BLaER1 treated with 17β-estradiol and CSF1 and Interleukin-3, amounts not matched to agents 10 nM and 100 nM (cell line): ENCODE results near the gene LINC00305.

Source experiments
- H3K27ac ChIP-seq, 11 experiments: shearing (Covaris generic); formaldehyde crosslinking; 2 replicates each; pipeline ENCODE4 v1.8.1; 2022
- H3K27me3 ChIP-seq, 11 experiments: shearing (Covaris generic); formaldehyde crosslinking; 2 replicates each; pipeline ENCODE4 v1.8.1; 2022
- H3K36me3 ChIP-seq, 11 experiments: shearing (Covaris generic); formaldehyde crosslinking; 2 replicates each; pipeline ENCODE4 v1.8.1; 2022
- H3K4me1 ChIP-seq, 10 experiments: shearing (Covaris generic); formaldehyde crosslinking; 2 replicates each; pipeline ENCODE4 v1.8.1; 2022
- H3K4me2 ChIP-seq, 11 experiments: shearing (Covaris generic); formaldehyde crosslinking; 2 replicates each; pipeline ENCODE4 v1.8.1; 2022
- H3K4me3 ChIP-seq, 10 experiments: shearing (Covaris generic); formaldehyde crosslinking; 2 replicates each; pipeline ENCODE4 v1.8.1; 2022
- H3K9ac ChIP-seq, 11 experiments: shearing (Covaris generic); formaldehyde crosslinking; 2 replicates each; pipeline ENCODE4 v1.8.1; 2022
- H3K9me3 ChIP-seq, 11 experiments: shearing (Covaris generic); formaldehyde crosslinking; replicated peaks in 1 of 11; 2 replicates each; pipeline ENCODE4 v1.8.1; 2022
- H4K20me1 ChIP-seq, 11 experiments: shearing (Covaris generic); formaldehyde crosslinking; 2 replicates each; pipeline ENCODE4 v1.8.1; 2022
- Cebpa-rat ChIP-seq, 11 experiments: shearing (Covaris generic); IDR thresholded peaks; 2 replicates each; pipeline ENCODE4 v1.8.1; 2022

Gene LINC00305

DNA sequence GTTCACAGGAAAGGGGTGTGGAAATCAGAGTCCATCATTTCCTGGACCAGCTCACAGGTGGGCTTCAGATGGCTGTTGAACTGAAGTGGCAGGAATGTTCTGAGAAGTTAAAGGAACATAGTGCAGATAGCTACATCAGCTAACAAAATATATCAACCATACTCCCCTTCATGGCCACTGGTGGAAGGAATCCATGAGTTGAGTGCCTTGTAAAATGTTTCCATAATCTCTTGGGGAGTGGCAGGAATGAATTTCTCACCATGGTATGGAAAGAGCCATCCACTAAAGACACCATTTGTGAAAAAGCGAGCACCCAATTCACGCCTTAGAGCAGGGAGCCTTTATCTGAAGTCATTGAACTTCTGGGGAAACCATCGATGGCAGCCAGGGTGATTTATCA is at the start of gene LINC00305:
LINC00305 (minus strand) TSS at position 101 of the 400 bp plus-strand sequence.
- H3K36me3 ChIP-seq = no peaks in the 10 kb centered on the region
- TF ChIP-seq Cebpa-rat (IDR thresholded peaks at IDR 0.05) = no peak
- no peak within 1 kb of the TSS for H3K9ac ChIP-seq
- no peak within 1 kb of the TSS for H3K27ac ChIP-seq
- H3K4me3 ChIP-seq = no peak within 1 kb of the TSS
- no peaks in the 10 kb centered on the region for H4K20me1 ChIP-seq
- no peaks in the 10 kb centered on the region for H3K27me3 ChIP-seq
- no peaks in the 10 kb centered on the region for H3K9me3 ChIP-seq
- H3K4me2 ChIP-seq = no peak within 1 kb of the TSS
- no peaks in the 10 kb centered on the region for H3K4me1 ChIP-seq

DNA sequence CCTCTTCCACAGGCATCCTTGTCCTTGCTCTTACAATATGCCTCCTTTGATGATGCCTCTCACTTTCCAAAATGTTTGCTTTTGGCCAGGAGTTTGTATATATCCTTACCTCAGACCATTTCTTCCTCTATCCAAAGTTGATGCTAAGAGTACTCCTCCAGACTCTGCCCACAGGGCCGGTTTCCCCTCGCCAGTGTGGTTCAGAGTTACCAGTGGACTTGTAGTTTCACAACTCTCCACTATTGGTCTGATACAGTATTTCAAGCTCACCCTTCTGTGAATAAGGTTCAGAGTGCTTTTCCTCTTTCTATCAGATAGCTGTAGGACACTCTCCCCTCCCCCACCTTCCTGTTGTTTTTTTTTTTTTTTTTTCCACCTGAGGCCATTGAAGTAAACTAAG is 42.2 kb upstream of the LINC00305 start:
- Histone ChIP-seq H3K4me3 (no peak overlapping the region), H3K4me2 (peak overlapping the region in 5 of 11 experiments; percentile 3 to 31 (median 20); a peak in 7 of 22 replicates), H3K27me3 (no peaks in the 10 kb centered on the region), H4K20me1 (no peaks in the 10 kb centered on the region), H3K9ac (no peak overlapping the region), H3K36me3 (no peaks in the 10 kb centered on the region), H3K9me3 (peaks cover 0 to 39% (median 17%) of the 10 kb centered on the region in 11 experiments; a peak in 18 of 22 replicates), H3K4me1 (peaks cover 0 to 64% (median 44%) of the 10 kb centered on the region in 10 experiments; a peak in 16 of 20 replicates), H3K27ac (no peak overlapping the region)
- no peak for TF ChIP-seq Cebpa-rat (IDR thresholded peaks at IDR 0.05)

DNA sequence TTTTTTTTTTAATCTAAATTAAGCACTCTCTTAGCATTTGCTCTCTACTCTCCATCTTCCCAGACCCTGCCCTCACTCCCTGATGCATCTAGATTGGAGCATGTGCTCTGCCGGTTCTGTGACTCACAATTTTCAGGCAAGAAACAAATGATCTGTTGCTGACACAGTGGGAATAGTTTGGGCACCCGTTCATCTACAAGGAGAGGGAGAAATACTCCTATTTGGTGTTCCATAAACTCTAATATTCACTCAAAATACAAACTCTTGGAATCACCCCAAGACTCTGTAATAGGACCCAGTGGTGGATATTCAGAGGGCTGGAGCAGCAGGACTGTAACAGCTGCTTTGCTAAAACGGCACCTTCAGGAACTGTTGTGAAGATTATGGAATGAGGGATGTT is 37.1 kb upstream of the LINC00305 start:
- no peak overlapping the region for H3K4me3 ChIP-seq
- no peaks in the 10 kb centered on the region for H3K36me3 ChIP-seq
- peak overlapping the region in 5 of 11 experiments; percentile 31 to 43 (median 35); a peak in 6 of 22 replicates for H3K4me2 ChIP-seq
- H3K9me3 ChIP-seq = peaks cover 0 to 17% (median 10%) of the 10 kb centered on the region in 11 experiments; a peak in 15 of 22 replicates
- H3K9ac ChIP-seq = no peak overlapping the region
- H3K4me1 ChIP-seq = peaks cover 0 to 63% (median 40%) of the 10 kb centered on the region in 10 experiments; a peak in 17 of 20 replicates
- no peaks in the 10 kb centered on the region for H3K27me3 ChIP-seq
- H4K20me1 ChIP-seq = no peaks in the 10 kb centered on the region
- no peak for TF ChIP-seq Cebpa-rat (IDR thresholded peaks at IDR 0.05)
- H3K27ac ChIP-seq = no peak overlapping the region

DNA sequence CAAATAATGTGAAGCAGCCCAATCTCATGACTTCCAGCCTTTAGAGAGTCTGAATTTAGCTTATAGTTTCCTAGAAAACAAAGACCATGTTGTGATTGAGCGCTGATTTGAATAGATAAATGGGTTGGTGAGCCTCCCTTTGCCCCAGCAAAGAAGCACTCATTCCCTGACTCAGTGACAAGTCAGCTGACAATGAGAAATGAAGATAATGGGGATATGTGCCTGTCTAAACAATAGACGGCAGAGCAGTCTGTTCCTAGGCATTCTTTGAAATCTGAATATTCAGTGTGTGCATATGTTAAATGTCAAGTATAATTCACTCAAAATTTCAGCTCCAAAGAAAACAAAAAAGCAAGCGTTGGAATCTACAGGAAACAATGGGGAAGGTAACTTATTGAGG is 34.8 kb upstream of the LINC00305 start:
- TF ChIP-seq Cebpa-rat (IDR thresholded peaks at IDR 0.05) = no peak
- Histone ChIP-seq H3K27ac (no peak overlapping the region), H3K9ac (no peak overlapping the region), H3K27me3 (no peaks in the 10 kb centered on the region), H3K36me3 (no peaks in the 10 kb centered on the region), H4K20me1 (no peaks in the 10 kb centered on the region), H3K4me3 (no peak overlapping the region), H3K4me1 (peaks cover 0 to 52% (median 25%) of the 10 kb centered on the region in 10 experiments; a peak in 17 of 20 replicates), H3K4me2 (no peak overlapping the region), H3K9me3 (peaks cover 0 to 6% (median 0%) of the 10 kb centered on the region in 11 experiments; a peak in 2 of 22 replicates)

DNA sequence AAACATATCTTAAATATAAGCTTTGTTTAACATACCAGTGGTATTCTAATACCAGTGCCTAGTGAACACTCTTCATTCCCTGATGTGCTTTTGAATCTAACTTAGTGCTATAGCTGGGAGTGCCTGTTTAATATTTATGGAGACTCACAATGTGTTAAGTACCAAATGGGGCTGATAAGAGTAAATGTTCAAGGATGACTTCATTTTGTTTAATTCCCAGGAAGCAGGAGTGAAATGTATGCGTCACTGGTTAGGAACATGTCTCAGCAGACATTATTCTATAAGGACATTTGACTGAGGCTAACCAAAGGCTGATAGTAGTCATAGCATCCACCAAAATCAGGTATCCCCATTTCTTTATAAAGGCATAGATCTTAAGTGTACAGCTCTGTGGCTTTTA is 31.7 kb upstream of the LINC00305 start:
- Histone ChIP-seq H3K27me3 (no peaks in the 10 kb centered on the region), H3K4me2 (no peak overlapping the region; a peak in 1 of 22 replicates), H3K4me1 (peaks cover 0 to 21% (median under 1%) of the 10 kb centered on the region in 10 experiments; a peak in 9 of 20 replicates), H4K20me1 (no peaks in the 10 kb centered on the region), H3K9ac (no peak overlapping the region), H3K36me3 (no peaks in the 10 kb centered on the region), H3K27ac (no peak overlapping the region), H3K4me3 (no peak overlapping the region), H3K9me3 (peaks cover 0 to 8% (median 0%) of the 10 kb centered on the region in 11 experiments; a peak in 5 of 22 replicates)
- TF ChIP-seq Cebpa-rat (IDR thresholded peaks at IDR 0.05) = no peak

DNA sequence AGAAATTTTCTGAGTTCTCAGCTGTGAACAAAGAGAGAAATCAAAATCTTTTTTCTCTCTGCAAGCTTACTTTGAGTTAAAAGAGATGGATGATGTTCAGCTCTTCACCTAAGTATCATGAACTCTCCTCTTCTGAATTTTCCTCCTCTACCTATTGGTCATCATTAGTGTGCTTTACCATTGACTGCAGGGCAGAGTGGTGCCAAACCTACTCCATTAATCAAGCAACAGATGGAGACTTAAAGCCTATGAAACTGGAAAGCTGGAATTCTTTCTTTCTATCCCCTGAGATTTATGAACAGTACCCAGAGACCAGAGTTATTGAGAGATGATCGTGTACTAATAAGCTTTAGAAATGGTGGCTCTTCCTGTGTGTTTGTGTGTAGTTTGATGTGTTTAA is 31.3 kb upstream of the LINC00305 start:
- Histone ChIP-seq H3K27ac (no peak overlapping the region), H3K4me2 (peak overlapping the region in 1 of 11 experiments; percentile 49; a peak in 3 of 22 replicates), H3K27me3 (no peaks in the 10 kb centered on the region), H4K20me1 (no peaks in the 10 kb centered on the region), H3K36me3 (no peaks in the 10 kb centered on the region), H3K4me3 (no peak overlapping the region), H3K4me1 (peaks cover 0 to 19% (median 0%) of the 10 kb centered on the region in 10 experiments; a peak in 7 of 20 replicates), H3K9ac (no peak overlapping the region), H3K9me3 (peaks cover 0 to 12% (median 0%) of the 10 kb centered on the region in 11 experiments; a peak in 5 of 22 replicates)
- no peak for TF ChIP-seq Cebpa-rat (IDR thresholded peaks at IDR 0.05)

DNA sequence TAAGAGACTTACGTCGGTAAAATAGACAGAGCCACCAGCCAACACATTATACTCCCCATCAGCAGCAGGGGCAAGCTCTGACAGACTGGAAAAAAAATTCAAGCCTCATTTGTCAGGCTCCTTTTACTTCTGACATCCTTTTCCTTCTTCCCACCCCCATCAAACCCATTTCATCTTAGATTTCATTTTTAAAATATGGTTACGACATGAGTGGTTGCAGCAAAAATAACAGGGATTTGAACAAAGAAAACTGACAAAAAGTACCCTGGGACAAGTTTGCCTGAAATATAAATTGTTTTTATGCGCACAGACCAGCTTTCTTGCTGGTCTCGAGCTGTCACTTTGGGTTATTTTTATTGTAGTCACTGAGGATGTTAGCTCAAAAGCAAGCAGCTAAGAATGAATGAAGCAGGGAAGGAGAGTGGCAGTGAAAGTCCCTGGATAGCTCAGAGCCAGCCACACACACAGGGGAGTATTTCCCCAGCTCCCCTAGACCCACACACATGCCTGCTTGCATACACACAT is 30.7 kb upstream of the LINC00305 start:
- peaks cover 0 to 12% (median 0%) of the 10 kb centered on the region in 11 experiments; a peak in 5 of 22 replicates for H3K9me3 ChIP-seq
- H3K36me3 ChIP-seq = no peaks in the 10 kb centered on the region
- no peak overlapping the region for H3K9ac ChIP-seq
- no peak for TF ChIP-seq Cebpa-rat (IDR thresholded peaks at IDR 0.05)
- H3K27me3 ChIP-seq = no peaks in the 10 kb centered on the region
- no peaks in the 10 kb centered on the region for H4K20me1 ChIP-seq
- H3K27ac ChIP-seq = 0 out of 22 replicates have a peak overlapping the region, but pooled peaks of 1 of the 11 experiments have one; percentile 12
- H3K4me2 ChIP-seq = peak overlapping the region in 6 of 11 experiments; percentile 2 to 49 (median 25); a peak in 8 of 22 replicates
- no peak overlapping the region for H3K4me3 ChIP-seq
- H3K4me1 ChIP-seq = peaks cover 0 to 19% (median 0%) of the 10 kb centered on the region in 10 experiments; a peak in 7 of 20 replicates

DNA sequence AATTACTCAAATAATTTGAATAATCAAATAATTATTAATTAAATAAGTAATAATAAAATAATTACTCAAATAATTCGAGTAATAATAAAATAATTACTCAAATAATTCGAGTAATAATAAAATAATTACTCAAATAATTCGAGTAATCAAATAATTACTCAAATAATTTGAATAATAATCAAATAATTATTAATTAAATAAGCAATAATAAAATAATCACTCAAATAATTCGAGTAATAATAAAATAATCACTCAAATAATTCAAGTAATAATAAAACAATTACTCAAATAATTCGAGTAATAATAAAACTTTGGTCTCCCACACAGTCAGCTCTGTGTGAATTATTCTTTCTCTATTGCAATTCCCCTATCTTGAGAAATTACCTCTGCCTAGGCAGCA is 30.0 kb upstream of the LINC00305 start:
- Histone ChIP-seq H4K20me1 (no peaks in the 10 kb centered on the region), H3K27ac (no peak overlapping the region), H3K27me3 (no peaks in the 10 kb centered on the region), H3K4me3 (no peak overlapping the region), H3K9me3 (peaks cover 0 to 12% (median 0%) of the 10 kb centered on the region in 11 experiments; a peak in 6 of 22 replicates), H3K9ac (no peak overlapping the region), H3K4me1 (peaks cover 0 to 19% (median 0%) of the 10 kb centered on the region in 10 experiments; a peak in 6 of 20 replicates), H3K36me3 (no peaks in the 10 kb centered on the region), H3K4me2 (peak overlapping the region in 5 of 11 experiments; percentile 2 to 41 (median 18); a peak in 1 of 22 replicates)
- TF ChIP-seq Cebpa-rat (IDR thresholded peaks at IDR 0.05) = no peak

DNA sequence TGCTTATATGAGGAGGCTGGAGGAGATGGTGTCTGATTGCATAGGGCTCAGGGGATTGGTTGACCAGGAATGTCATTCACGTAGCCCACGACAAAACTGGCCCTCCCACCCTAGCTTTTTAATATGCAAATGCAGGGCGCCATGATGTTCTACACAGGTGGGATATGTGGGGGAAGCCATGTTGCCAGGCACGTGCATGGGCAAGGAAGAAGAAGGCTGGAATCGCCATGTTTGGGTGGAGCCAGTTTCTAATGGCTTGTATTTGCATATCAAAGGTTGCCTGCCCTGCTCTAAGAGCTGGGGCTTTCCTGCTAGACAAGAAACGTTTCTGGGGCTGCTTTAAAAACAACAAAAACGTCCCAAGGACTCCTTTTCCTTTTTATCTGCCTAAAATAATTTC is 26.5 kb upstream of the LINC00305 start:
- no peak for TF ChIP-seq Cebpa-rat (IDR thresholded peaks at IDR 0.05)
- Histone ChIP-seq H3K36me3 (no peaks in the 10 kb centered on the region), H3K4me1 (peaks cover 0 to 13% (median 0%) of the 10 kb centered on the region in 10 experiments; a peak in 6 of 20 replicates), H3K9ac (no peak overlapping the region), H3K4me2 (no peak overlapping the region), H3K9me3 (peaks cover 0 to 34% (median 19%) of the 10 kb centered on the region in 11 experiments; a peak in 14 of 22 replicates), H3K27ac (no peak overlapping the region), H4K20me1 (no peaks in the 10 kb centered on the region), H3K4me3 (no peak overlapping the region), H3K27me3 (no peaks in the 10 kb centered on the region)
